GM23338 (cell line): Measurements from ENCODE around the gene CDK5R2. TPM values are rescaled to one million over a fixed set of nuclear protein-coding genes. Genes with fewer than 3 reads are reported as not detected.

Experiments
- ATAC-seq: fragments of 200-7000 bp; cut with Tn5 transposase; 3 replicates; pipeline ENCODE4 v1.9.1; 2020
- DNase-seq: peaks from one replicate; pipeline ENCODE4 v3.0.0-alpha.2; 2015; ENCODE audit warnings: low spot score
- H2AFZ ChIP-seq: fragments of 200-600 bp; sonication (generic); 2 replicates; pipeline ENCODE4 v1.8.0; 2016; ENCODE audit warnings: antibody characterized with exemption, mild to moderate bottlenecking, moderate library complexity
- H3F3A ChIP-seq: fragments of 200-600 bp; sonication (generic); replicated peaks from 2 replicates; pipeline ENCODE4 v1.8.0; 2017; ENCODE audit warnings: antibody characterized with exemption, mixed run types, low read depth
- H3K27ac ChIP-seq: fragments of 200-600 bp; sonication (generic); 2 replicates; pipeline ENCODE4 v1.6.1; 2016; ENCODE audit warnings: low read depth
- H3K27me3 ChIP-seq: fragments of 200-600 bp; sonication (generic); 2 replicates; pipeline ENCODE4 v1.8.0; 2016; ENCODE audit warnings: mild to moderate bottlenecking, mixed run types, moderate library complexity; ENCODE audit not compliant: insufficient read depth
- H3K36me3 ChIP-seq: fragments of 200-600 bp; sonication (generic); 2 replicates; pipeline ENCODE4 v1.8.0; 2016; ENCODE audit warnings: mild to moderate bottlenecking; ENCODE audit not compliant: insufficient read depth
- H3K4me1 ChIP-seq: fragments of 200-600 bp; sonication (generic); 2 replicates; pipeline ENCODE4 v1.8.0; 2016; ENCODE audit warnings: mild to moderate bottlenecking, moderate library complexity; ENCODE audit not compliant: insufficient read depth
- H3K4me2 ChIP-seq: fragments of 200-600 bp; sonication (generic); 2 replicates; pipeline ENCODE4 v1.7.1; 2017; ENCODE audit warnings: mixed run types
- H3K4me3 ChIP-seq: fragments of 200-600 bp; sonication (generic); 2 replicates; pipeline ENCODE4 v1.6.1; 2016; ENCODE audit warnings: mixed run types
- H3K79me2 ChIP-seq: fragments of 200-600 bp; sonication (generic); replicated peaks from 2 replicates; pipeline ENCODE4 v1.8.0; 2017; ENCODE audit warnings: mild to moderate bottlenecking; ENCODE audit not compliant: insufficient read depth
- H3K9me2 ChIP-seq: fragments of 200-600 bp; sonication (generic); 2 replicates; pipeline ENCODE4 v1.8.0; 2017; ENCODE audit not compliant: insufficient read depth
- H4K20me1 ChIP-seq: fragments of 200-600 bp; sonication (generic); replicated peaks from 2 replicates; pipeline ENCODE4 v1.8.0; 2017; ENCODE audit warnings: mild to moderate bottlenecking; ENCODE audit not compliant: insufficient read depth
- H3K27ac Mint-ChIP-seq: 2 replicates; pipeline ENCODE4 v1.8.0; 2020; ENCODE audit warnings: inconsistent platforms, mild to moderate bottlenecking, moderate library complexity, mixed read lengths
- H3K27me3 Mint-ChIP-seq: 3 replicates; pipeline ENCODE4 v1.8.0; 2022; ENCODE audit warnings: low read depth, mild to moderate bottlenecking, moderate library complexity, mixed read lengths, inconsistent platforms; ENCODE audit not compliant: insufficient read depth, poor library complexity
- H3K36me3 Mint-ChIP-seq: 3 replicates; pipeline ENCODE4 v1.8.0; 2021; ENCODE audit warnings: low read depth, mild to moderate bottlenecking, inconsistent platforms, moderate library complexity, mixed read lengths
- H3K4me1 Mint-ChIP-seq: 3 replicates; pipeline ENCODE4 v1.8.0; 2020; ENCODE audit warnings: mild to moderate bottlenecking, inconsistent platforms, mixed read lengths
- H3K4me3 Mint-ChIP-seq: 3 replicates; pipeline ENCODE4 v1.8.0; 2021; ENCODE audit warnings: moderate library complexity, mild to moderate bottlenecking, inconsistent platforms, mixed read lengths
- H3K9me3 Mint-ChIP-seq: 3 replicates; pipeline ENCODE4 v1.8.0; 2020; ENCODE audit warnings: moderate library complexity, mild to moderate bottlenecking, inconsistent platforms, mixed read lengths
- CTCF ChIP-seq, 2 experiments: fragments of 200-600 bp in 1 of 2; sonication (generic) in 1 of 2; conservative IDR thresholded peaks; 2 replicates each; pipeline versions ENCODE4 v1.5.1 to v1.6.1; 2016 to 2017; ENCODE audit warnings: antibody characterized with exemption in 2 of 2, low read depth in 2 of 2, mild to moderate bottlenecking in 2 of 2, moderate library complexity in 1 of 2
- ETS1 ChIP-seq: IDR thresholded peaks from 2 replicates; pipeline ENCODE4 v1.6.1; 2016; ENCODE audit warnings: antibody characterized with exemption
- EZH2 ChIP-seq: fragments of 200-600 bp; sonication (generic); IDR thresholded peaks from one replicate; pipeline ENCODE4 v1.8.0; 2017; ENCODE audit warnings: antibody characterized with exemption, mild to moderate bottlenecking, low read depth; ENCODE audit not compliant: unreplicated experiment
- JUNB ChIP-seq: IDR thresholded peaks from one replicate; pipeline ENCODE4 v1.6.1; 2016; ENCODE audit warnings: antibody characterized with exemption; ENCODE audit not compliant: unreplicated experiment
- POLR2AphosphoS5 ChIP-seq: IDR thresholded peaks from 2 replicates; pipeline ENCODE4 v1.6.1; 2016; ENCODE audit warnings: antibody characterized with exemption, low read depth
- REST ChIP-seq: IDR thresholded peaks from one replicate; pipeline ENCODE4 v1.6.1; 2018; ENCODE audit warnings: antibody characterized with exemption; ENCODE audit not compliant: unreplicated experiment
- STAT1 ChIP-seq: IDR thresholded peaks from one replicate; pipeline ENCODE4 v1.6.1; 2016; ENCODE audit warnings: antibody characterized with exemption; ENCODE audit not compliant: unreplicated experiment
- ZNF114 ChIP-seq: fragments of 250-450 bp; sonication (Bioruptor Pico); IDR thresholded peaks from 2 replicates; pipeline ENCODE4 v1.5.0; 2020; ENCODE audit warnings: mild to moderate bottlenecking, moderate library complexity
- ZNF462 ChIP-seq: fragments of 250-450 bp; sonication (Bioruptor Pico); IDR thresholded peaks from 2 replicates; pipeline ENCODE4 v1.5.0; 2020; ENCODE audit warnings: mild to moderate bottlenecking, moderate library complexity
- polyA plus RNA-seq: library from polyadenylated mRNA; unstranded; fragments of >200 nt; fragmentation: Nextera tagmentation; extraction: Ambion mirVana; gene quantifications from 2 replicates; pipeline ENCODE4 v1.2.1, GENCODE V29; 2016
- total RNA-seq: library from RNA; depleted of rRNA; stranded (reverse); fragments of >200 nt; shearing (Covaris generic); gene quantifications from 2 replicates; pipeline ENCODE4 v1.2.3, GENCODE V29; 2014

Gene CDK5R2
- total and polyA plus RNA-seq, 2 experiments from 2014 or later, result 0.56 TPM; not detected in 1

GRCh38 chr2:218920504-218920903, 39.0 kb upstream of the CDK5R2 start:
- Mint-ChIP-seq H3K9me3 (peaks cover 32% of the 10 kb centered on the region), H3K27ac (no peak overlapping the region), H3K36me3 (peaks cover 25% of the 10 kb centered on the region), H3K4me1 (no peaks in the 10 kb centered on the region; the same call in 2 of the 3 replicates), H3K27me3 (peaks cover 6% of the 10 kb centered on the region), H3K4me3 (no peak overlapping the region)
- Histone ChIP-seq H3K79me2 (no peaks in the 10 kb centered on the region), H2AFZ (no peak overlapping the region), H3F3A (no peaks in the 10 kb centered on the region), H3K4me2 (no peak overlapping the region), H3K4me3 (no peak overlapping the region), H3K9me2 (0 out of 2 replicates have a peak, but pooled peaks cover 4% of the 10 kb centered on the region), H3K4me1 (no peaks in the 10 kb centered on the region), H4K20me1 (no peaks in the 10 kb centered on the region; the same call in 1 of the 2 replicates), H3K27me3 (0 out of 2 replicates have a peak, but pooled peaks cover 4% of the 10 kb centered on the region), H3K27ac (no peak overlapping the region), H3K36me3 (no peaks in the 10 kb centered on the region)
- no peak for TF ChIP-seq ETS1
- no peak for DNase-seq
- no peak for ATAC-seq

GRCh38 chr2:218924757-218925156, 34.7 kb upstream of the CDK5R2 start:
- no peak overlapping the region for H3K27ac Mint-ChIP-seq
- Histone ChIP-seq H3K4me1 (no peaks in the 10 kb centered on the region), H3K79me2 (no peaks in the 10 kb centered on the region), H3K27me3 (0 out of 2 replicates have a peak, but pooled peaks cover 4% of the 10 kb centered on the region), H3K4me3 (no peak overlapping the region), H3K9me2 (0 out of 2 replicates have a peak, but pooled peaks cover 4% of the 10 kb centered on the region), H3K36me3 (no peaks in the 10 kb centered on the region), H4K20me1 (no peaks in the 10 kb centered on the region), H3K27ac (no peak overlapping the region), H3F3A (no peaks in the 10 kb centered on the region), H2AFZ (no peak overlapping the region), H3K4me2 (no peak overlapping the region)
- peaks cover 10% of the 10 kb centered on the region for H3K27me3 Mint-ChIP-seq
- no peak overlapping the region for H3K4me3 Mint-ChIP-seq
- peaks cover 45% of the 10 kb centered on the region for H3K9me3 Mint-ChIP-seq
- ATAC-seq (no peak), DNase-seq (no peak)
- peaks cover 35% of the 10 kb centered on the region for H3K36me3 Mint-ChIP-seq
- H3K4me1 Mint-ChIP-seq, result no peaks in the 10 kb centered on the region; the same call in 2 of the 3 replicates
- TF ChIP-seq ZNF114 (CRISPR knock-in tag) (no peak), ZNF462 (no peak), POLR2AphosphoS5 (no peak), EZH2 (no peak), REST (no peak), STAT1 (no peak), JUNB (no peak), CTCF (conservative IDR thresholded peaks at IDR 0.05; ENCODE audit: low read depth in 2 of 2) (no peak)
